ENCODE data around the gene EXOSC3.

DNA sequence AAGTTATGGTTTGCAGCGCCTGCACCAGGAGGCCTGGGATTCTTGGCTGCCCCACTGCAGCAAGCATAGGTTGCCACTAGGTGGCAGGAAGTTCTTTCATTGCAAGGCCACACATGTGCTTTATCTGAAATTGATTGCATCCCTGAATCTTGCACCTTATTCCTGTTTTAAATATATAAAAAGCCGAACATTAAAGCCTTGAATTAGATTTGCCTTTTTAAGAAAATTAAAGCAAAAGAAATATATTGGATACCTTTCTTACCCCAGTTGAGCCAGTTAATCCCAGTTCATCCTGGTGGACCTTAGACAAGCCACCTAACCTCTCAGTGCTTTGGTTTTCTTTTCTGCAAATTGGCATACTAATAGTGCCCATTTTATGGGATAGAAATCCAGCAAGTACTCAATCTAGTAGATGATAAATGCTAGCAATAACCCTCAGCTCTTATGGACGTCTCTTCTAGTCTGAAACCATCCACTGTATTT is 37.6 kb downstream of the EXOSC3 start:
- TF ChIP-seq, protein P1, sequence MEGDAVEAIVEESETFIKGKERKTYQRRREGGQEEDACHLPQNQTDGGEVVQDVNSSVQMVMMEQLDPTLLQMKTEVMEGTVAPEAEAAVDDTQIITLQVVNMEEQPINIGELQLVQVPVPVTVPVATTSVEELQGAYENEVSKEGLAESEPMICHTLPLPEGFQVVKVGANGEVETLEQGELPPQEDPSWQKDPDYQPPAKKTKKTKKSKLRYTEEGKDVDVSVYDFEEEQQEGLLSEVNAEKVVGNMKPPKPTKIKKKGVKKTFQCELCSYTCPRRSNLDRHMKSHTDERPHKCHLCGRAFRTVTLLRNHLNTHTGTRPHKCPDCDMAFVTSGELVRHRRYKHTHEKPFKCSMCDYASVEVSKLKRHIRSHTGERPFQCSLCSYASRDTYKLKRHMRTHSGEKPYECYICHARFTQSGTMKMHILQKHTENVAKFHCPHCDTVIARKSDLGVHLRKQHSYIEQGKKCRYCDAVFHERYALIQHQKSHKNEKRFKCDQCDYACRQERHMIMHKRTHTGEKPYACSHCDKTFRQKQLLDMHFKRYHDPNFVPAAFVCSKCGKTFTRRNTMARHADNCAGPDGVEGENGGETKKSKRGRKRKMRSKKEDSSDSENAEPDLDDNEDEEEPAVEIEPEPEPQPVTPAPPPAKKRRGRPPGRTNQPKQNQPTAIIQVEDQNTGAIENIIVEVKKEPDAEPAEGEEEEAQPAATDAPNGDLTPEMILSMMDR (optimal IDR thresholded peaks at IDR 0.05 in 1 of 3, IDR thresholded peaks at IDR 0.05 in 1 of 3, conservative IDR thresholded peaks at IDR 0.05 in 1 of 3; ENCODE audit: extremely low read depth in 1 of 3, insufficient read depth in 2 of 3, low read length in 3 of 3): peak; percentile 90 to 94 (median 94)
- TF ChIP-seq EZH2 (IDR thresholded peaks at IDR 0.05; ENCODE audit: low read length): no peak

Measured in keratinocyte (primary cell).